ENCODE data around the gene HNRNPU. TPM values are rescaled to one million over a fixed set of nuclear protein-coding genes. Genes with fewer than 3 reads are reported as not detected.
"Not testable (repeated sequence)": the region's sequence is repeated elsewhere in the genome, so short reads cannot be mapped to it uniquely, and the experiment has no call there.

Gene HNRNPU
- polyA plus RNA-seq, 1 experiment: 262 TPM

GRCh38 chr1:244834543-244835275 is 29.6 kb downstream of the HNRNPU start:
- POLR2A ChIA-PET: interaction anchor here (0.5 to 1.4 kb wide), 8 partner anchors 27 to 1758 kb away, joined by 3 to 7 read pairs (median 4); partner anchors contain the start of gene HNRNPU
- peak overlapping the region; percentile 65 for H3K4me3 ChIP-seq (ENCODE audit: low read depth, low read length)
- DNase-seq (ENCODE audit: low read depth, low spot score): peak; percentile 79
- H3K9me3 ChIP-seq (ENCODE audit: control insufficient read depth, insufficient read depth, low read length): no peaks in the 10 kb centered on the region
- no peak for TF ChIP-seq CTCF (IDR thresholded peaks at IDR 0.05; ENCODE audit: low read depth, low read length)
- CTCF ChIA-PET: interaction anchor here (1.0 to 3.7 kb wide), 3 partner anchors 208 to 231 kb away, joined by 3 to 33 read pairs (median 3); no protein-coding TSS in a partner anchor
- H3K27ac ChIP-seq (ENCODE audit: low read depth, low read length): peak overlapping the region; percentile 99
- H3K27me3 ChIP-seq (ENCODE audit: control insufficient read depth, insufficient read depth, low read length): no peaks in the 10 kb centered on the region

DNA sequence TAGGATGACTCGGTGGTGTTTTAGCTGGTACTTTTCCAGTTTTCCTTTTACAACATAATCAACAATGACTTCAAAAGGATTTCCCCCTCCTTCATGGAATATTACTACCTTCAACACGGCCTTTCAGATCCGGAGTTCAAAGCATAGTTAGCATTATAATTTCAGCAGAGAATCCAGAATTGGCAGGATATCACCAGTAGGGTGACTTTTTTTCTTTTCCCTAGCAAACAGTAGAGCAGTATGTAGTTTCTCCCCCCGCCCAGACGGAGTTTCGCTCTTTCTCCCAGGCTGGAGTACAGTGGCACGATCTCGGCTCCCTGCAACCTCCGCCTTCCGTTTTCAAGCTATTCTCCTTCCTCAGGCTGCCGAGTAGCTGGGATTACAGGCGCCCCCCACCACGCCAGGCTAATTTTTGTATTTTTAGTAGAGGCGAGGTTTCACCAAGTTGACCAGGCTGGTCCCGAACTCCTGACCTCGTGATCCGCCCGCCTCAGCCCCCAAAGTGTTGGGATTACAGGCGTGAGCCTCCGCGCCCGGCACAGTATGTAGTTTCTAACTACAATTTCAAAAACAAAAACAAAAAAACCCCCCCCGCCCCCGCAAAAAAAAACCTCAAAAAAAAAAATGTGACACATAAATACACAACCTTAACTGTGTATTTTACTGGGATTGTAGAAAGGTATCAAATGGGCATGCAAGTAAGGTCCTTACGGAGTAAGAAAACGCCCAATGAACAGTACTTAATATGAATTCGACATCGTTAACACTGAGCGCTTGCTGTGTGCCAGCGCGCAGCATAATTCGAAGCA is 30.4 kb downstream of the HNRNPU start:
- ChIA-PET CTCF (interaction anchor here (1.0 to 1.1 kb wide), 2 partner anchors 229 to 230 kb away, joined by 3 read pairs; no protein-coding TSS in a partner anchor), POLR2A (interaction anchor here (0.5 to 1.4 kb wide), 8 partner anchors 28 to 1759 kb away, joined by 3 to 7 read pairs (median 4); partner anchors contain the start of gene HNRNPU)
- peak; percentile 38 for TF ChIP-seq CTCF (IDR thresholded peaks at IDR 0.05; ENCODE audit: low read depth, low read length)
- DNase-seq (ENCODE audit: low read depth, low spot score): no peak
- H3K27ac ChIP-seq (ENCODE audit: low read depth, low read length): peak overlapping the region; percentile 99
- no peaks in the 10 kb centered on the region for H3K9me3 ChIP-seq (ENCODE audit: control insufficient read depth, insufficient read depth, low read length)
- H3K4me3 ChIP-seq (ENCODE audit: low read depth, low read length): peak overlapping the region; percentile 65
- no peaks in the 10 kb centered on the region for H3K27me3 ChIP-seq (ENCODE audit: control insufficient read depth, insufficient read depth, low read length)

GRCh38 chr1:244833260-244833659 is 31.1 kb downstream of the HNRNPU start:
- H3K27ac ChIP-seq (ENCODE audit: low read depth, low read length); DNase-seq (ENCODE audit: low read depth, low spot score); H3K9me3 ChIP-seq (ENCODE audit: control insufficient read depth, insufficient read depth, low read length); POLR2A ChIA-PET; H3K27me3 ChIP-seq (ENCODE audit: control insufficient read depth, insufficient read depth, low read length): not testable (repeated sequence)
- H3K4me3 ChIP-seq (ENCODE audit: low read depth, low read length): 0 out of 2 replicates have a peak overlapping the region, but pooled peaks have one; percentile 65
- CTCF ChIA-PET: interaction anchor here (1.0 kb wide), 1 partner anchor 229 kb away, joined by 3 read pairs; no protein-coding TSS in a partner anchor

GRCh38 chr1:244830639-244831038 is 33.7 kb downstream of the HNRNPU start:
- TF ChIP-seq CTCF (IDR thresholded peaks at IDR 0.05; ENCODE audit: low read depth, low read length): no peak
- no peaks in the 10 kb centered on the region for H3K9me3 ChIP-seq (ENCODE audit: control insufficient read depth, insufficient read depth, low read length)
- no peak for DNase-seq (ENCODE audit: low read depth, low spot score)
- no peak overlapping the region for H3K4me3 ChIP-seq (ENCODE audit: low read depth, low read length)
- no peaks in the 10 kb centered on the region for H3K27me3 ChIP-seq (ENCODE audit: control insufficient read depth, insufficient read depth, low read length)
- no peak overlapping the region for H3K27ac ChIP-seq (ENCODE audit: low read depth, low read length)
- ChIA-PET CTCF (interaction anchor here (0.6 to 3.3 kb wide), 4 partner anchors 10 to 226 kb away, joined by 3 to 11 read pairs (median 6); no protein-coding TSS in a partner anchor), POLR2A (no interaction called here)

DNA sequence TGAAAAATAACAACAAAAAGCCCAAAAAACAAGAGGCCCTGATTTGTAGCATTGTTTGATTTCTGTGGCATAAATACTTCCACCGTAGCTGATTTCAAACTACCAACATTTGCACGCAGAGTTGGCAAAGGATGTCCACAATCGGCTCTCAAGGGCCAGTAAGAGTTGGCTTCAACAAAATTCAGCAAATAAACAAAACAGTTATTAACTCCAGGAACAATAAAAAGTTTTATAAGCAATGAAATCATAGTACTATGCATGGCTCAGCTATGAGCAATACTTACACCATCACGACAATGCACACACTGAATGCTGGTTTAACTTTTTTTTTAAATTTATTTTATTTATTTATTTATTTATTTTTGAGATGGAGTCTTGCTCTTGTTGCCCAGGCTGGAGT is 37.6 kb downstream of the HNRNPU start:
- H3K27ac ChIP-seq (ENCODE audit: low read depth, low read length): no peak overlapping the region
- DNase-seq (ENCODE audit: low read depth, low spot score): no peak
- POLR2A ChIA-PET: no interaction called here
- H3K9me3 ChIP-seq (ENCODE audit: control insufficient read depth, insufficient read depth, low read length): no peaks in the 10 kb centered on the region
- TF ChIP-seq CTCF (IDR thresholded peaks at IDR 0.05; ENCODE audit: low read depth, low read length): no peak
- CTCF ChIA-PET: interaction anchor here (1.6 kb wide), 1 partner anchor 223 kb away, joined by 3 read pairs; no protein-coding TSS in a partner anchor
- no peak overlapping the region for H3K4me3 ChIP-seq (ENCODE audit: low read depth, low read length)
- no peaks in the 10 kb centered on the region for H3K27me3 ChIP-seq (ENCODE audit: control insufficient read depth, insufficient read depth, low read length)
